Activated CD8-positive, alpha-beta memory T cell treated with anti-CD3 and anti-CD28 coated beads, Interleukin-2, amount 10 ng/mL, durations not matched to agents 7 days and 5 days (primary cell): ENCODE data around the gene PDZRN3. TPM values are rescaled to one million over a fixed set of nuclear protein-coding genes. Genes with fewer than 3 reads are reported as not detected.

Source experiments
- ATAC-seq: fragments of 150-1000 bp; cut with Tn5 transposase; one replicate; pipeline ENCODE4 v1.10.0; 2021; ENCODE audit warnings: moderate library complexity
- CTCF ChIA-PET: fragments of 350-600 bp; sonication (Branson Sonifier 250); formaldehyde crosslinking; loops from one replicate; lab custom pipeline; 2021; ENCODE audit warnings: antibody characterized with exemption; lab: Charles Lee
- DNase-seq: peaks from one replicate; pipeline ENCODE4 v3.0.0-alpha.2; 2020
- H3K27ac Mint-ChIP-seq: one replicate; pipeline ENCODE4 v1.8.0; 2021; ENCODE audit warnings: mild to moderate bottlenecking, mixed read lengths
- H3K27me3 Mint-ChIP-seq: one replicate; pipeline ENCODE4 v1.8.0; 2021; ENCODE audit warnings: mixed read lengths
- H3K36me3 Mint-ChIP-seq: one replicate; pipeline ENCODE4 v1.8.0; 2021; ENCODE audit warnings: mild to moderate bottlenecking, mixed read lengths
- H3K4me1 Mint-ChIP-seq: one replicate; pipeline ENCODE4 v1.8.0; 2021; ENCODE audit warnings: mixed read lengths
- H3K4me3 Mint-ChIP-seq: one replicate; pipeline ENCODE4 v1.8.0; 2021; ENCODE audit warnings: mild to moderate bottlenecking, moderate library complexity, mixed read lengths
- H3K9me3 Mint-ChIP-seq: one replicate; pipeline ENCODE4 v1.8.0; 2022; ENCODE audit warnings: low read depth, mixed read lengths
- total RNA-seq, 2 experiments: library from RNA; stranded (reverse); gene quantifications; one replicate each; pipeline ENCODE4 v1.2.3, GENCODE V29; 2021

The PDZRN3 gene
- total RNA-seq, 2 experiments from 2014 or later: not detected

GRCh38 chr3:73383470-73384049, 241.2 kb downstream of the PDZRN3 start:
- peaks cover 5% of the 10 kb centered on the region for H3K9me3 Mint-ChIP-seq
- H3K27ac Mint-ChIP-seq: no peak overlapping the region
- no peak overlapping the region for H3K4me3 Mint-ChIP-seq
- CTCF ChIA-PET: interaction anchor here (0.7 kb wide), 1 partner anchor 9 kb away, joined by 3 read pairs; no protein-coding TSS in a partner anchor
- no peaks in the 10 kb centered on the region for H3K4me1 Mint-ChIP-seq
- ATAC-seq: no peak
- H3K36me3 Mint-ChIP-seq: no peaks in the 10 kb centered on the region
- DNase-seq: no peak
- H3K27me3 Mint-ChIP-seq: no peaks in the 10 kb centered on the region

GRCh38 chr3:73381551-73381950, 243.2 kb downstream of the PDZRN3 start:
- Mint-ChIP-seq H3K4me1 (no peaks in the 10 kb centered on the region), H3K4me3 (no peak overlapping the region), H3K27me3 (no peaks in the 10 kb centered on the region), H3K27ac (no peak overlapping the region), H3K9me3 (peaks cover 5% of the 10 kb centered on the region), H3K36me3 (no peaks in the 10 kb centered on the region)
- ATAC-seq: no peak
- CTCF ChIA-PET: no interaction called here
- DNase-seq: no peak

- Mint-ChIP-seq H3K27ac (no peak overlapping the region), H3K9me3 (peaks cover 4% of the 10 kb centered on the region), H3K4me1 (no peaks in the 10 kb centered on the region), H3K4me3 (no peak overlapping the region), H3K27me3 (no peaks in the 10 kb centered on the region), H3K36me3 (no peaks in the 10 kb centered on the region)
- ATAC-seq: no peak
- CTCF ChIA-PET: no interaction called here
- DNase-seq: no peak
These were observed 243.8 kb downstream of the PDZRN3 start for GRCh38 chr3:73380735-73381532.

- H3K4me3 Mint-ChIP-seq: no peak overlapping the region
- peaks cover 3% of the 10 kb centered on the region for H3K9me3 Mint-ChIP-seq
- ATAC-seq (no peak), DNase-seq (no peak)
- H3K4me1 Mint-ChIP-seq: no peaks in the 10 kb centered on the region
- CTCF ChIA-PET: no interaction called here
- no peaks in the 10 kb centered on the region for H3K36me3 Mint-ChIP-seq
- no peaks in the 10 kb centered on the region for H3K27me3 Mint-ChIP-seq
- no peak overlapping the region for H3K27ac Mint-ChIP-seq
These were observed 245.3 kb downstream of the PDZRN3 start for GRCh38 chr3:73379465-73379864.

GRCh38 chr3:73378207-73378606, 246.5 kb downstream of the PDZRN3 start:
- Mint-ChIP-seq H3K4me1 (no peaks in the 10 kb centered on the region), H3K36me3 (no peaks in the 10 kb centered on the region), H3K4me3 (no peak overlapping the region), H3K9me3 (no peaks in the 10 kb centered on the region), H3K27ac (no peak overlapping the region), H3K27me3 (no peaks in the 10 kb centered on the region)
- CTCF ChIA-PET: no interaction called here
- ATAC-seq: no peak
- no peak for DNase-seq

- CTCF ChIA-PET: no interaction called here
- Mint-ChIP-seq H3K27me3 (no peaks in the 10 kb centered on the region), H3K36me3 (no peaks in the 10 kb centered on the region), H3K27ac (no peak overlapping the region), H3K9me3 (no peaks in the 10 kb centered on the region), H3K4me3 (no peak overlapping the region), H3K4me1 (no peaks in the 10 kb centered on the region)
- no peak for ATAC-seq
- DNase-seq: no peak
These were observed 258.9 kb downstream of the PDZRN3 start for GRCh38 chr3:73365756-73366397.

GRCh38 chr3:73364517-73364916, 260.2 kb downstream of the PDZRN3 start:
- Mint-ChIP-seq H3K36me3 (no peaks in the 10 kb centered on the region), H3K9me3 (no peaks in the 10 kb centered on the region), H3K27ac (no peak overlapping the region), H3K4me3 (no peak overlapping the region), H3K4me1 (no peaks in the 10 kb centered on the region), H3K27me3 (no peaks in the 10 kb centered on the region)
- ATAC-seq: no peak
- CTCF ChIA-PET: no interaction called here
- DNase-seq: no peak

- CTCF ChIA-PET: no interaction called here
- no peak overlapping the region for H3K4me3 Mint-ChIP-seq
- no peaks in the 10 kb centered on the region for H3K9me3 Mint-ChIP-seq
- no peaks in the 10 kb centered on the region for H3K36me3 Mint-ChIP-seq
- no peaks in the 10 kb centered on the region for H3K4me1 Mint-ChIP-seq
- no peak for DNase-seq
- no peak overlapping the region for H3K27ac Mint-ChIP-seq
- no peak for ATAC-seq
- H3K27me3 Mint-ChIP-seq: no peaks in the 10 kb centered on the region
These were observed 261.6 kb downstream of the PDZRN3 start for GRCh38 chr3:73363093-73363492.

- Mint-ChIP-seq H3K27ac (no peak overlapping the region), H3K9me3 (peaks cover 3% of the 10 kb centered on the region), H3K36me3 (no peaks in the 10 kb centered on the region), H3K4me1 (no peaks in the 10 kb centered on the region), H3K27me3 (no peaks in the 10 kb centered on the region), H3K4me3 (no peak overlapping the region)
- no peak for DNase-seq
- no peak for ATAC-seq
- CTCF ChIA-PET: no interaction called here
These were observed 263.1 kb downstream of the PDZRN3 start for GRCh38 chr3:73361591-73361990.

GRCh38 chr3:73353649-73354217, 271.0 kb downstream of the PDZRN3 start:
- H3K9me3 Mint-ChIP-seq: peaks cover 3% of the 10 kb centered on the region
- H3K4me1 Mint-ChIP-seq: no peaks in the 10 kb centered on the region
- CTCF ChIA-PET: no interaction called here
- no peaks in the 10 kb centered on the region for H3K36me3 Mint-ChIP-seq
- H3K4me3 Mint-ChIP-seq: no peak overlapping the region
- no peaks in the 10 kb centered on the region for H3K27me3 Mint-ChIP-seq
- DNase-seq: no peak
- ATAC-seq: no peak
- H3K27ac Mint-ChIP-seq: no peak overlapping the region

- CTCF ChIA-PET: no interaction called here
- H3K4me3 Mint-ChIP-seq: no peak overlapping the region
- no peaks in the 10 kb centered on the region for H3K4me1 Mint-ChIP-seq
- H3K27ac Mint-ChIP-seq: no peak overlapping the region
- no peaks in the 10 kb centered on the region for H3K27me3 Mint-ChIP-seq
- no peaks in the 10 kb centered on the region for H3K36me3 Mint-ChIP-seq
- DNase-seq (no peak), ATAC-seq (no peak)
- peaks cover 3% of the 10 kb centered on the region for H3K9me3 Mint-ChIP-seq
These were observed 271.7 kb downstream of the PDZRN3 start for GRCh38 chr3:73352841-73353645.

- no peaks in the 10 kb centered on the region for H3K27me3 Mint-ChIP-seq
- H3K27ac Mint-ChIP-seq: no peak overlapping the region
- CTCF ChIA-PET: no interaction called here
These were observed 273.2 kb downstream of the PDZRN3 start for GRCh38 chr3:73351423-73352071.

GRCh38 chr3:73350996-73351395, 273.7 kb downstream of the PDZRN3 start:
- CTCF ChIA-PET: no interaction called here
- Mint-ChIP-seq H3K4me3 (no peak overlapping the region), H3K27ac (no peak overlapping the region), H3K27me3 (no peaks in the 10 kb centered on the region), H3K36me3 (no peaks in the 10 kb centered on the region), H3K9me3 (no peaks in the 10 kb centered on the region), H3K4me1 (no peaks in the 10 kb centered on the region)
- no peak for DNase-seq
- no peak for ATAC-seq

More at GRCh38 chr3:73351423-73352071, 273.2 kb downstream of the PDZRN3 start:
- H3K9me3 Mint-ChIP-seq: no peaks in the 10 kb centered on the region
- DNase-seq: no peak
- no peaks in the 10 kb centered on the region for H3K4me1 Mint-ChIP-seq
- no peak overlapping the region for H3K4me3 Mint-ChIP-seq
- no peaks in the 10 kb centered on the region for H3K36me3 Mint-ChIP-seq
- no peak for ATAC-seq
